Astrocyte (in vitro differentiated cells and primary cell): Measurements from ENCODE around the gene SENP3. TPM values are rescaled to one million over a fixed set of nuclear protein-coding genes. Genes with fewer than 3 reads are reported as not detected.

Source experiments
- DNase-seq: peaks from one replicate; pipeline ENCODE4 v3.0.0-alpha.2; 2010; ENCODE audit warnings: low read depth
- FAIRE-seq: peaks from 2 replicates; lab custom pipeline; 2011; peaks lifted over from hg19 to GRCh38; lab: Jason Lieb, UNC
- H2AFZ ChIP-seq: 2 replicates; pipeline ENCODE4 v1.6.0; 2012; ENCODE audit warnings: low read depth, low read length, inconsistent platforms
- H3K27ac ChIP-seq: 2 replicates; pipeline ENCODE4 v1.5.1; 2011; ENCODE audit warnings: low read depth, low read length, inconsistent platforms
- H3K27me3 ChIP-seq: 2 replicates; pipeline ENCODE4 v1.6.0; 2011; ENCODE audit warnings: low read length, inconsistent platforms; ENCODE audit not compliant: insufficient read depth
- H3K36me3 ChIP-seq: 2 replicates; pipeline ENCODE4 v1.5.1; 2011; ENCODE audit warnings: low read length, inconsistent platforms; ENCODE audit not compliant: insufficient read depth
- H3K4me1 ChIP-seq: 2 replicates; pipeline ENCODE4 v1.5.1; 2011; ENCODE audit warnings: low read length, inconsistent platforms; ENCODE audit not compliant: insufficient read depth
- H3K4me2 ChIP-seq: 2 replicates; pipeline ENCODE4 v1.6.0; 2012; ENCODE audit warnings: low read length, inconsistent platforms
- H3K4me3 ChIP-seq: 2 replicates; pipeline ENCODE4 v1.5.1; 2011; ENCODE audit warnings: low read depth, mild to moderate bottlenecking, low read length, inconsistent platforms; ENCODE audit not compliant: insufficient read depth
- H3K79me2 ChIP-seq: 2 replicates; pipeline ENCODE4 v1.6.0; 2012; ENCODE audit warnings: mild to moderate bottlenecking, low read length, inconsistent platforms; ENCODE audit not compliant: insufficient read depth
- H3K9ac ChIP-seq: 2 replicates; pipeline ENCODE4 v1.6.0; 2012; ENCODE audit warnings: mild to moderate bottlenecking, low read length, inconsistent platforms
- H3K9me3 ChIP-seq: 2 replicates; pipeline ENCODE4 v1.5.1; 2012; ENCODE audit warnings: low read depth, mild to moderate bottlenecking, low read length, inconsistent platforms; ENCODE audit not compliant: insufficient read depth
- H4K20me1 ChIP-seq: 2 replicates; pipeline ENCODE4 v1.6.0; 2012; ENCODE audit warnings: low read length, inconsistent platforms; ENCODE audit not compliant: insufficient read depth
- H3K27ac Mint-ChIP-seq: one replicate; pipeline ENCODE4 v1.8.0; 2021; ENCODE audit warnings: mild to moderate bottlenecking, mixed read lengths; ENCODE audit not compliant: unreplicated experiment
- H3K27me3 Mint-ChIP-seq: one replicate; pipeline ENCODE4 v1.8.0; 2021; ENCODE audit warnings: low read depth, mixed read lengths; ENCODE audit not compliant: unreplicated experiment
- H3K36me3 Mint-ChIP-seq: one replicate; pipeline ENCODE4 v1.8.0; 2021; ENCODE audit warnings: low read depth, mixed read lengths; ENCODE audit not compliant: unreplicated experiment
- H3K4me1 Mint-ChIP-seq: one replicate; pipeline ENCODE4 v1.8.0; 2021; ENCODE audit warnings: low read depth, mixed read lengths; ENCODE audit not compliant: unreplicated experiment
- H3K4me3 Mint-ChIP-seq: one replicate; pipeline ENCODE4 v1.8.0; 2021; ENCODE audit warnings: mild to moderate bottlenecking, moderate library complexity, mixed read lengths; ENCODE audit not compliant: unreplicated experiment
- H3K9me3 Mint-ChIP-seq: one replicate; pipeline ENCODE4 v1.8.0; 2021; ENCODE audit warnings: mild to moderate bottlenecking, mixed read lengths; ENCODE audit not compliant: unreplicated experiment
- EZH2 ChIP-seq: IDR thresholded peaks from 2 replicates; pipeline ENCODE4 v1.6.1; 2012; ENCODE audit warnings: mild to moderate bottlenecking, low read length, inconsistent platforms; ENCODE audit not compliant: insufficient read depth
- total RNA-seq: library from RNA; stranded (reverse); gene quantifications from 2 replicates; pipeline ENCODE4 v1.2.1, GENCODE V29; 2021
- TF ChIP-seq, protein P1 (sequence below): IDR thresholded peaks from 2 replicates; pipeline ENCODE4 v1.5.1; 2011; ENCODE audit warnings: low read depth, mild to moderate bottlenecking, inconsistent platforms, low read length, moderate library complexity; ENCODE audit not compliant: insufficient read depth

SENP3 gene
- total RNA-seq, 1 donor from 2014 or later = 51.4 TPM

DNA sequence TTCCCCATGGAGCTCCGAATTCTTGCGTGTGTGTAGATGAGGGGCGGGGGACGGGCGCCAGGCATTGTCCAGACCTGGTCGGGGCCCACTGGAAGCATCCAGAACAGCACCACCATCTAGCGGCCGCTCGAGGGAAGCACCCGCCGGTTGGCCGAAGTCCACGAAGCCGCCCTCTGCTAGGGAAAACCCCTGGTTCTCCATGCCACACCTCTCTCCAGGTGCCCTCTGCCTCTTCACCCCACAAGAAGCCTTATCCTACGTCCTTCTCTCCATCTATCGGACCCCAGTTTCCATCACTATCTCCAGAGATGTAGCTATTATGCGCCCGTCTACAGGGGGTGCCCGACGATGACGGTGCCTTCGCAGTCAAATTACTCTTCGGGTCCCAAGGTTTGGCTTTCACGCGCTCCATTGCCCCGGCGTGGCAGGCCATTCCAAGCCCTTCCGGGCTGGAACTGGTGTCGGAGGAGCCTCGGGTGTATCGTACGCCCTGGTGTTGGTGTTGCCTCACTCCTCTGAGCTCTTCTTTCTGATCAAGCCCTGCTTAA lies 617 bp upstream of the SENP3 start:
- Mint-ChIP-seq H3K27me3 (no peaks in the 10 kb centered on the region), H3K4me3 (peak overlapping the region; percentile 89), H3K27ac (peak overlapping the region; percentile 75), H3K4me1 (peaks cover 17% of the 10 kb centered on the region), H3K36me3 (peaks cover 5% of the 10 kb centered on the region), H3K9me3 (no peaks in the 10 kb centered on the region)
- Histone ChIP-seq H3K4me3 (peak overlapping the region; percentile 88), H2AFZ (peak overlapping the region; percentile 92), H3K9ac (peak overlapping the region; percentile 88), H3K27ac (peak overlapping the region; percentile 73), H4K20me1 (peaks cover 21% of the 10 kb centered on the region), H3K36me3 (peaks cover 15% of the 10 kb centered on the region), H3K79me2 (peaks cover 43% of the 10 kb centered on the region), H3K9me3 (no peaks in the 10 kb centered on the region), H3K27me3 (no peaks in the 10 kb centered on the region), H3K4me1 (peaks cover 25% of the 10 kb centered on the region), H3K4me2 (peak overlapping the region; percentile 100)
- TF ChIP-seq, protein P1, sequence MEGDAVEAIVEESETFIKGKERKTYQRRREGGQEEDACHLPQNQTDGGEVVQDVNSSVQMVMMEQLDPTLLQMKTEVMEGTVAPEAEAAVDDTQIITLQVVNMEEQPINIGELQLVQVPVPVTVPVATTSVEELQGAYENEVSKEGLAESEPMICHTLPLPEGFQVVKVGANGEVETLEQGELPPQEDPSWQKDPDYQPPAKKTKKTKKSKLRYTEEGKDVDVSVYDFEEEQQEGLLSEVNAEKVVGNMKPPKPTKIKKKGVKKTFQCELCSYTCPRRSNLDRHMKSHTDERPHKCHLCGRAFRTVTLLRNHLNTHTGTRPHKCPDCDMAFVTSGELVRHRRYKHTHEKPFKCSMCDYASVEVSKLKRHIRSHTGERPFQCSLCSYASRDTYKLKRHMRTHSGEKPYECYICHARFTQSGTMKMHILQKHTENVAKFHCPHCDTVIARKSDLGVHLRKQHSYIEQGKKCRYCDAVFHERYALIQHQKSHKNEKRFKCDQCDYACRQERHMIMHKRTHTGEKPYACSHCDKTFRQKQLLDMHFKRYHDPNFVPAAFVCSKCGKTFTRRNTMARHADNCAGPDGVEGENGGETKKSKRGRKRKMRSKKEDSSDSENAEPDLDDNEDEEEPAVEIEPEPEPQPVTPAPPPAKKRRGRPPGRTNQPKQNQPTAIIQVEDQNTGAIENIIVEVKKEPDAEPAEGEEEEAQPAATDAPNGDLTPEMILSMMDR = peak; percentile 68
- TF ChIP-seq EZH2 = no peak
- FAIRE-seq = no peak
- peak; percentile 53 for DNase-seq

DNA sequence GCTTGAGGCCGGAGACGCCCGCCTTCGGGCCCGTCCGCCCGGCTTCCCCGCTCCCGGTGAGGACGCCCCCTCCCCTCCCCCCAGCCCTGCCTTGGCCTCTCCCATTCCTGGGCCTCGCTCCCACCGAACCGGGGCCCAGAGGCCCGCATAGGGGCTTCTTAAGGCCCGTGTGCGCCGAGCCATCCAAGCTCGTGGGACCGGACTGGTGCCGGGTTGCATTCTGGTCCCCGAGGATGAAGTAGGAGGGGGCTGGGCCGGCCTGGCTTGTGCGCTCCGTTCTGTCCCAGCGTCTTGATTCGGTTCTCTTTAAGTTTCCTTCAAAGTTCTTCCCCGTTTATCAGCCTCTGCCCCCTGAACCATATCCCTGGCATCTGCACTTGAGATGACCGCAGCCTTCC lies 488 bp downstream of the SENP3 start:
- no peak for FAIRE-seq
- DNase-seq = no peak
- Mint-ChIP-seq H3K27me3 (no peaks in the 10 kb centered on the region), H3K4me1 (peaks cover 17% of the 10 kb centered on the region), H3K4me3 (peak overlapping the region; percentile 97), H3K36me3 (peaks cover 8% of the 10 kb centered on the region), H3K27ac (peak overlapping the region; percentile 92), H3K9me3 (no peaks in the 10 kb centered on the region)
- H4K20me1 ChIP-seq = peaks cover 24% of the 10 kb centered on the region
- H3K9ac ChIP-seq = peak overlapping the region; percentile 88
- peaks cover 25% of the 10 kb centered on the region for H3K4me1 ChIP-seq
- peak overlapping the region; percentile 88 for H3K4me3 ChIP-seq
- H3K36me3 ChIP-seq = peaks cover 22% of the 10 kb centered on the region
- peaks cover 48% of the 10 kb centered on the region for H3K79me2 ChIP-seq
- TF ChIP-seq EZH2 = no peak
- TF ChIP-seq, protein P1 = no peak
- H3K27ac ChIP-seq = peak overlapping the region; percentile 74
- no peaks in the 10 kb centered on the region for H3K27me3 ChIP-seq
- H2AFZ ChIP-seq = no peak overlapping the region
- H3K4me2 ChIP-seq = peak overlapping the region; percentile 100
- H3K9me3 ChIP-seq = no peaks in the 10 kb centered on the region

DNA sequence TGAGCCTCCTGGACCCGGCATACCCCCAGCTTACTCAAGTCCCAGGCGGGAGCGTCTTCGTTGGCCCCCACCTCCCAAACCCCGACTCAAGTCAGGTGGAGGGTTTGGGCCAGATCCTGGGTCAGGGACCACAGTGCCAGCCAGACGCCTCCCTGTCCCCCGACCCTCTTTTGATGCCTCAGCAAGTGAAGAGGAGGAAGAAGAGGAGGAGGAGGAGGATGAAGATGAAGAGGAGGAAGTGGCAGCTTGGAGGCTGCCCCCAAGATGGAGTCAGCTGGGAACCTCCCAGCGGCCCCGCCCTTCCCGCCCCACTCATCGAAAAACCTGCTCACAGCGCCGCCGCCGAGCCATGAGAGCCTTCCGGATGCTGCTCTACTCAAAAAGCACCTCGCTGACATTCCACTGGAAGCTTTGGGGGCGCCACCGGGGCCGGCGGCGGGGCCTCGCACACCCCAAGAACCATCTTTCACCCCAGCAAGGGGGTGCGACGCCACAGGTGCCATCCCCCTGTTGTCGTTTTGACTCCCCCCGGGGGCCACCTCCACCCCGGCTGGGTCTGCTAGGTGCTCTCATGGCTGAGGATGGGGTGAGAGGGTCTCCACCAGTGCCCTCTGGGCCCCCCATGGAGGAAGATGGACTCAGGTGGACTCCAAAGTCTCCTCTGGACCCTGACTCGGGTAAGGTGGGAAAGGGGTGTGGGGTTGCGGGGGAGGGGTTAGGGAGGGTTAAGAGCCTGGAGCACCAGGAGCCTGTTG lies 1.6 kb downstream of the SENP3 start:
- Histone ChIP-seq H3K9ac (peak overlapping the region; percentile 88), H3K27ac (no peak overlapping the region), H3K4me2 (peak overlapping the region; percentile 100), H3K4me1 (peaks cover 21% of the 10 kb centered on the region), H3K27me3 (no peaks in the 10 kb centered on the region), H3K9me3 (no peaks in the 10 kb centered on the region), H3K4me3 (peak overlapping the region; percentile 88), H2AFZ (no peak overlapping the region), H3K79me2 (peaks cover 52% of the 10 kb centered on the region), H3K36me3 (peaks cover 25% of the 10 kb centered on the region), H4K20me1 (peaks cover 24% of the 10 kb centered on the region)
- Mint-ChIP-seq H3K27ac (peak overlapping the region; percentile 92), H3K9me3 (no peaks in the 10 kb centered on the region), H3K36me3 (peaks cover 12% of the 10 kb centered on the region), H3K4me1 (peaks cover 18% of the 10 kb centered on the region), H3K27me3 (no peaks in the 10 kb centered on the region), H3K4me3 (peak overlapping the region; percentile 97)
- no peak for FAIRE-seq
- no peak for DNase-seq
- no peak for TF ChIP-seq EZH2
- TF ChIP-seq, protein P1 = no peak
